Liver (tissue), 9 donors: Measurements from ENCODE around the gene PLA1A. TPM values are rescaled to one million over a fixed set of nuclear protein-coding genes. Genes with fewer than 3 reads are reported as not detected.

ENCODE experiments used
- DNase-seq: peaks from one replicate; pipeline ENCODE4 v3.0.0-alpha.2; 2017; ENCODE audit warnings: low spot score
- H3K27ac ChIP-seq, 2 donors: one replicate each; pipeline ENCODE4 v1.7.0; 2013; ENCODE audit warnings: inconsistent platforms in 2 of 2, low read length in 2 of 2, control low read depth in 1 of 2, low read depth in 1 of 2, mild to moderate bottlenecking in 1 of 2
- H3K27me3 ChIP-seq, 4 donors: one replicate each; pipeline versions ENCODE4 v1.6.1 to v1.7.0; 2013; ENCODE audit warnings: low read length in 3 of 4, inconsistent platforms in 1 of 4, mild to moderate bottlenecking in 1 of 4, moderate library complexity in 1 of 4; ENCODE audit not compliant: control insufficient read depth in 4 of 4, insufficient read depth in 4 of 4
- H3K36me3 ChIP-seq, 4 donors: one replicate each; pipeline versions ENCODE4 v1.6.1 to v1.7.0; 2013; ENCODE audit warnings: low read length in 3 of 4, mild to moderate bottlenecking in 3 of 4, low read depth in 1 of 4, moderate library complexity in 1 of 4; ENCODE audit not compliant: control insufficient read depth in 4 of 4, insufficient read depth in 3 of 4
- H3K4me1 ChIP-seq, 4 donors: one replicate each; pipeline versions ENCODE4 v1.6.1 to v1.7.0; 2013; ENCODE audit warnings: low read length in 3 of 4, mild to moderate bottlenecking in 3 of 4, moderate library complexity in 1 of 4; ENCODE audit not compliant: control insufficient read depth in 4 of 4, insufficient read depth in 4 of 4
- H3K4me3 ChIP-seq, 3 donors: one replicate each; pipeline versions ENCODE4 v1.6.1 to v1.7.0; 2013; ENCODE audit warnings: low read length in 3 of 3, control low read depth in 1 of 3, low read depth in 1 of 3, mild to moderate bottlenecking in 1 of 3
- H3K9ac ChIP-seq, 2 donors: one replicate each; pipeline ENCODE4 v1.7.0; 2013; ENCODE audit warnings: low read length in 2 of 2, mild to moderate bottlenecking in 2 of 2, moderate library complexity in 2 of 2, control low read depth in 1 of 2, low read depth in 1 of 2
- H3K9me3 ChIP-seq, 4 donors: one replicate each; pipeline versions ENCODE4 v1.6.1 to v1.7.0; 2013; ENCODE audit warnings: low read length in 3 of 4; ENCODE audit not compliant: control insufficient read depth in 4 of 4
- CTCF ChIP-seq: fragments of 150-350 bp; IDR thresholded peaks from 2 replicates; pipeline ENCODE4 v1.5.1; 2017; ENCODE audit warnings: improper control_type of control experiment, low read depth, low read length; ENCODE audit not compliant: missing input control
- EGR1 ChIP-seq, 2 donors: IDR thresholded peaks; 2 replicates each; pipeline ENCODE4 v1.6.1; 2016 to 2018; ENCODE audit warnings: antibody characterized with exemption in 2 of 2, low read depth in 2 of 2
- FOXA1 ChIP-seq: IDR thresholded peaks from 2 replicates; pipeline ENCODE4 v1.6.1; 2016; ENCODE audit warnings: antibody characterized with exemption
- FOXA2 ChIP-seq: IDR thresholded peaks from 2 replicates; pipeline ENCODE4 v1.6.1; 2016; ENCODE audit warnings: antibody characterized with exemption
- GABPA ChIP-seq, 2 donors: IDR thresholded peaks in 1 of 2; conservative IDR thresholded peaks in 1 of 2; 2 replicates each; pipeline ENCODE4 v1.6.1; 2016; ENCODE audit warnings: antibody characterized with exemption in 2 of 2, mild to moderate bottlenecking in 1 of 2, moderate library complexity in 1 of 2
- HNF4G ChIP-seq: IDR thresholded peaks from 2 replicates; pipeline ENCODE4 v1.6.1; 2016; ENCODE audit warnings: antibody characterized with exemption
- JUND ChIP-seq, 2 donors: IDR thresholded peaks; 2 replicates each; pipeline ENCODE4 v1.6.1; 2016; ENCODE audit warnings: antibody characterized with exemption in 2 of 2
- MAX ChIP-seq: IDR thresholded peaks from 2 replicates; pipeline ENCODE4 v1.6.1; 2016; ENCODE audit warnings: antibody characterized with exemption
- NR2F2 ChIP-seq: IDR thresholded peaks from 2 replicates; pipeline ENCODE4 v1.6.1; 2016; ENCODE audit warnings: antibody characterized with exemption
- RAD21 ChIP-seq, 2 donors: IDR thresholded peaks; 2 replicates each; pipeline ENCODE4 v1.6.1; 2016; ENCODE audit warnings: antibody characterized with exemption in 2 of 2, mild to moderate bottlenecking in 2 of 2
- REST ChIP-seq: IDR thresholded peaks from 2 replicates; pipeline ENCODE4 v1.6.1; 2016; ENCODE audit warnings: antibody characterized with exemption, mild to moderate bottlenecking
- RXRA ChIP-seq, 2 donors: IDR thresholded peaks; 2 replicates each; pipeline ENCODE4 v1.6.1; 2017 to 2018; ENCODE audit warnings: antibody characterized with exemption in 2 of 2, mild to moderate bottlenecking in 1 of 2
- TAF1 ChIP-seq: conservative IDR thresholded peaks from 2 replicates; pipeline ENCODE4 v1.6.1; 2016; ENCODE audit warnings: antibody characterized with exemption, mild to moderate bottlenecking
- YY1 ChIP-seq: IDR thresholded peaks from 2 replicates; pipeline ENCODE4 v1.6.1; 2016; ENCODE audit warnings: antibody characterized with exemption, mild to moderate bottlenecking
- WGBS: extraction: QIAGEN DNeasy Blood & Tissue Kit; methylation state at CpG from one replicate; pipeline ENCODE4 v1.1.7; 2013; 5-methylcytosine and 5-hydroxymethylcytosine counted together
- polyA plus RNA-seq, 2 donors: library from polyadenylated mRNA; stranded (reverse) in 1 of 2; unstranded in 1 of 2; fragments of 200-250 nt in 1 of 2; fragments of >200 nt in 1 of 2; fragmentation: Nextera tagmentation in 1 of 2; extraction: Ambion mirVana in 1 of 2; gene quantifications; one replicate each; pipeline versions ENCODE4 v1.2.1 to v1.2.3, GENCODE V29; 2013 to 2015
- total RNA-seq, 2 donors: library from RNA; depleted of rRNA; stranded (reverse); fragments of >200 nt; gene quantifications; one replicate each; pipeline ENCODE4 v1.2.3, GENCODE V29; 2014
- TF ChIP-seq, protein P1 (sequence below): IDR thresholded peaks from 2 replicates; pipeline ENCODE4 v1.6.1; 2016; ENCODE audit warnings: antibody characterized with exemption
- TF ChIP-seq, protein P2 (sequence below): IDR thresholded peaks from 2 replicates; pipeline ENCODE4 v1.6.1; 2016; ENCODE audit warnings: antibody characterized with exemption
- donor health status: healthy.
- donor health status: healthy.
- donor health status: healthy.
- donor health status: healthy.
- donor health status: healthy.

Gene PLA1A
- total and polyA plus RNA-seq, 4 donors: 6.0 to 63.9 (median 33.0) TPM

DNA sequence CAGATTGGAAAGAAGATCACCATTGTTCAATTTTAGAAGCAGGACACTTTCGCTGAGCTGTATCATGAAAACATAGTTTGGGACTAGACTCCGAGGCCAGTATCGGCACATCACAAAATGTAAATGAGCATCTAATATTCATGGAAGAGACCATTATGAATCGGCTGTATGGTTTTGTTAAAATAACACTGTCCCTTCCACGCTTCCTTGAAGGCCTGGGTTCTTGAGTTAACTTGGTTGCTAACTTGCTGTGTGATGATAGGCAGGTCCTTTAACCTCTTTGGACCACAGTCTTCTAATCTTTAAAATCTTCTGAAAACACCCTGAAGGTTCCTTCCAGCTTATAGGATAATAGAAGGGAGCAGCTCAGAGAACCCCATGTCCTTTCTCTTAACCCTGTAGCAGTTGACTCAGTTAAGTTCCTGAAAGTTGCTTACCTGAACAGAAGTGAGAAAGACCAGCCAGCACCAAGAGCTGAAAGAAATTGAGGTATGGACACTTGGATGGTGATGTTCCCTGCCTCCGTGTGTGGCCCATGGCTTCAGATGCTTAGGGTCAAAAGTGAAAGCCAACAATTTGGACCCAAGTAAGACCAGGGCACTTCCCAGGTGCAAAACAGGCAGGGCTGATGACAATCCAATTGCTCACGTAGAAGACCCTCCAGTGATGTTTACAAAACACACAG lies 40.4 kb upstream of the PLA1A start:
- H3K4me1 ChIP-seq: peaks cover 0 to 1% (median 0%) of the 10 kb centered on the region in 4 donors
- WGBS: 92% methylated on average over 7 of the region's 7 CpGs
- no peaks in the 10 kb centered on the region for H3K27me3 ChIP-seq
- no peak overlapping the region for H3K9ac ChIP-seq
- no peak for DNase-seq
- H3K9me3 ChIP-seq: no peaks in the 10 kb centered on the region
- no peak overlapping the region for H3K27ac ChIP-seq
- H3K4me3 ChIP-seq: no peak overlapping the region
- H3K36me3 ChIP-seq: no peaks in the 10 kb centered on the region
- TF ChIP-seq EGR1 (IDR thresholded peaks at IDR 0.05; ENCODE audit: low read depth in 2 of 2) (no peak), TAF1 (no peak), CTCF (no peak), RAD21 (IDR thresholded peaks at IDR 0.05) (no peak), NR2F2 (no peak), RXRA (IDR thresholded peaks at IDR 0.05) (no peak), HNF4G (no peak), MAX (no peak), YY1 (no peak), JUND (IDR thresholded peaks at IDR 0.05) (no peak), REST (no peak), FOXA1 (no peak), FOXA2 (no peak), GABPA (IDR thresholded peaks at IDR 0.05 in 1 of 2, conservative IDR thresholded peaks at IDR 0.05 in 1 of 2) (no peak)
- TF ChIP-seq, protein P1, sequence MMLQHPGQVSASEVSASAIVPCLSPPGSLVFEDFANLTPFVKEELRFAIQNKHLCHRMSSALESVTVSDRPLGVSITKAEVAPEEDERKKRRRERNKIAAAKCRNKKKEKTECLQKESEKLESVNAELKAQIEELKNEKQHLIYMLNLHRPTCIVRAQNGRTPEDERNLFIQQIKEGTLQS: no peak
- TF ChIP-seq, protein P2, sequence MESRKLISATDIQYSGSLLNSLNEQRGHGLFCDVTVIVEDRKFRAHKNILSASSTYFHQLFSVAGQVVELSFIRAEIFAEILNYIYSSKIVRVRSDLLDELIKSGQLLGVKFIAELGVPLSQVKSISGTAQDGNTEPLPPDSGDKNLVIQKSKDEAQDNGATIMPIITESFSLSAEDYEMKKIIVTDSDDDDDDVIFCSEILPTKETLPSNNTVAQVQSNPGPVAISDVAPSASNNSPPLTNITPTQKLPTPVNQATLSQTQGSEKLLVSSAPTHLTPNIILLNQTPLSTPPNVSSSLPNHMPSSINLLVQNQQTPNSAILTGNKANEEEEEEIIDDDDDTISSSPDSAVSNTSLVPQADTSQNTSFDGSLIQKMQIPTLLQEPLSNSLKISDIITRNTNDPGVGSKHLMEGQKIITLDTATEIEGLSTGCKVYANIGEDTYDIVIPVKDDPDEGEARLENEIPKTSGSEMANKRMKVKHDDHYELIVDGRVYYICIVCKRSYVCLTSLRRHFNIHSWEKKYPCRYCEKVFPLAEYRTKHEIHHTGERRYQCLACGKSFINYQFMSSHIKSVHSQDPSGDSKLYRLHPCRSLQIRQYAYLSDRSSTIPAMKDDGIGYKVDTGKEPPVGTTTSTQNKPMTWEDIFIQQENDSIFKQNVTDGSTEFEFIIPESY: no peak
